Measurements from ENCODE around the gene ADISSP. TPM values are rescaled to one million over a fixed set of nuclear protein-coding genes. Genes with fewer than 3 reads are reported as not detected.

ADISSP gene
- total and polyA plus RNA-seq, 8 donors, result 19.4 to 37.3 (median 29.4) TPM

GRCh38 chr20:3802524-3803239 lies 35.1 kb upstream of the ADISSP start:
- DNase-seq (peak in 1 of 4 donors; percentile 55), ATAC-seq (peak; percentile 6)
- Histone ChIP-seq H3K27ac (peak overlapping the region; percentile 21 to 69), H3K36me3 (peaks cover 0 to 82% of the 10 kb centered on the region in 2 donors), H3K4me1 (peaks cover 74 to 99% of the 10 kb centered on the region in 2 donors), H3K9me3 (no peaks in the 10 kb centered on the region), H3K4me3 (no peak overlapping the region), H3K27me3 (no peaks in the 10 kb centered on the region)
- intact Hi-C loops (cut with DNase I), result no loop called here
- TF ChIP-seq CTCF (IDR thresholded peaks at IDR 0.05), result no peak

DNA sequence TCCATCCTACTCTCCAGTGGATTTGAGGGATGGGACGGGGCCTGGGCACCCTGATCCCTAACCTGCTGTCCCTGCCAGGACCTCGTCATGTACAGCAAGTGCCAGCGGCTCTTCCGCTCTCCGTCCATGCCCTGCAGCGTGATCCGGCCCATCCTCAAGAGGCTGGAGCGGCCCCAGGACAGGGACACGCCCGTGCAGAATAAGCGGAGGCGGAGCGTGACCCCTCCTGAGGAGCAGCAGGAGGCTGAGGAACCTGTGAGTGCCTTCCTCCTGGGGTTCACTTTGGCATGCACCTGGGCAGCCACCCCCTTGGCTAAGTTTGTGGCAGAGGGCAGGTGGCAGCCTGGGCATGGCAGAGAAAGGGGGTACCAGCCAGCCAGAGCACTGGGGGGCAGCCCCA lies 34.3 kb upstream of the ADISSP start:
- Histone ChIP-seq H3K27ac (peak overlapping the region; percentile 21 to 69), H3K4me3 (peak overlapping the region in 1 of 2 donors; percentile 7), H3K27me3 (no peaks in the 10 kb centered on the region), H3K4me1 (peaks cover 73 to 99% of the 10 kb centered on the region in 2 donors), H3K36me3 (peaks cover 0 to 85% of the 10 kb centered on the region in 2 donors), H3K9me3 (no peaks in the 10 kb centered on the region)
- intact Hi-C loops (cut with DNase I), result no loop called here
- ATAC-seq (peak; percentile 8), DNase-seq (peak in 1 of 4 donors; percentile 83)
- TF ChIP-seq CTCF (IDR thresholded peaks at IDR 0.05), result no peak

DNA sequence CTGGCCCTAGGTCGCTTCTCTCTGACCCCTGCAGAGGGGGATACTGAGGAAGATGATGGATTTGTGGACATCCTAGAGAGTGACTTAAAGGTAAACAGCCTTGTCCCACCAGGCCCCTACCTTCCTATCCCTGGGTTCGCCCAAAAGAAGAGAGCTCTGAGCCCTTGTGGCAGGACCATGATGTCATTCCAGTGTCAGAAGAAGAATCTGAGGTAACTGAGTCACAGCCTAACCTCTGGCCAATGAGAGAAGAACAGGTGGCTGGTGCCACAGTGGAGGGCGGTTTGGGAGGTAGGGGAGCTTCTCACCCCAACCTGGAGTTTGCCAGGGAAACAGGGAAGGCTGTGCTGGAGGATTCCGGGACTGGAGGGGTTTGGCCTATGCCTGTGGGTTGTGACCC lies 33.7 kb upstream of the ADISSP start:
- ATAC-seq (no peak), DNase-seq (no peak)
- H3K27me3 ChIP-seq, result no peaks in the 10 kb centered on the region
- no peaks in the 10 kb centered on the region for H3K9me3 ChIP-seq
- no peak overlapping the region for H3K4me3 ChIP-seq
- intact Hi-C loops (cut with DNase I), result no loop called here
- H3K36me3 ChIP-seq, result peaks cover 0 to 85% of the 10 kb centered on the region in 2 donors
- peak overlapping the region in 1 of 2 donors; percentile 21 for H3K27ac ChIP-seq
- peaks cover 67 to 98% of the 10 kb centered on the region in 2 donors for H3K4me1 ChIP-seq
- TF ChIP-seq CTCF (IDR thresholded peaks at IDR 0.05), result no peak

- no peak for TF ChIP-seq CTCF (IDR thresholded peaks at IDR 0.05)
- H3K27ac ChIP-seq, result peak overlapping the region in 1 of 2 donors; percentile 21
- H3K4me1 ChIP-seq, result peaks cover 63 to 94% of the 10 kb centered on the region in 2 donors
- DNase-seq (no peak), ATAC-seq (no peak)
- intact Hi-C loops (cut with DNase I), result no loop called here
- no peaks in the 10 kb centered on the region for H3K27me3 ChIP-seq
- H3K4me3 ChIP-seq, result no peak overlapping the region
- H3K9me3 ChIP-seq, result no peaks in the 10 kb centered on the region
- H3K36me3 ChIP-seq, result peaks cover 0 to 81% of the 10 kb centered on the region in 2 donors
Observed at GRCh38 chr20:3800878-3801260, 33.3 kb upstream of the ADISSP start.

- peaks cover 0 to 76% of the 10 kb centered on the region in 2 donors for H3K36me3 ChIP-seq
- intact Hi-C loops (cut with DNase I), result no loop called here
- no peak for ATAC-seq
Observed at GRCh38 chr20:3800256-3800877, 32.8 kb upstream of the ADISSP start.

More at GRCh38 chr20:3800256-3800877, 32.8 kb upstream of the ADISSP start:
- Histone ChIP-seq H3K9me3 (no peaks in the 10 kb centered on the region), H3K27me3 (no peaks in the 10 kb centered on the region), H3K4me1 (peaks cover 62 to 91% of the 10 kb centered on the region in 2 donors), H3K27ac (peak overlapping the region; percentile 14 to 21), H3K4me3 (no peak overlapping the region)
- TF ChIP-seq CTCF (IDR thresholded peaks at IDR 0.05), result no peak
- no peak for DNase-seq
